ENCODE measurements around the gene SPATA31D1. TPM values are rescaled to one million over a fixed set of nuclear protein-coding genes. Genes with fewer than 3 reads are reported as not detected.
"Not testable (repeated sequence)": the region's sequence is repeated elsewhere in the genome, so short reads cannot be mapped to it uniquely, and the experiment has no call there.

Gene SPATA31D1
- not detected in 2 replicates for polyA plus RNA-seq (2014; cell fraction: cytosol; rRNA removed)
- polyA plus RNA-seq (2014; cell fraction: nucleus; rRNA removed) = not detected in 2 replicates

GRCh38 chr9:81988472-81988871 is at the start of gene SPATA31D1:
Gene SPATA31D1 (plus strand): TSS chr9:81988772. CDS start chr9:81988819, 47 bp downstream.
- DNase-seq (ENCODE audit: low spot score) = not testable (repeated sequence)

DNA sequence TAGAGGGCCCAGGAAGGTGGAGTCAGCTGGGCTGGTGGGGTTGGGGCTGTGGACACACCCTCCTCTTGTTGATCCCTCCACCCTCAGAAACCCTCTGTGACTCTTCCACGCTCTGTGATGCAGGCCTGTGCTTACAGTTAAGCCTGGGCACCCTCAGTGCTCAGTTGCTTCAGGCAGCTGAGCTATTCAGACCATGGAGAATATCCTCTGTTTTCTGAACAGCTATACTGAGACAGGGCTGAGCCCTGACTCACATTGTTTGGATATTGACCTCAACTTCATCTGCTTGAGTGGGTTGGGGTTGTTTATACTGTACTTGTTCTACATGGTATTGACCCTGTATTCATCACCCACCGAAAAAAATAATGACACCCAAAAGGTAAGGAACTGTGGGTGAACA is 45.2 kb upstream of the SPATA31D1 start, which contains the start of gene SPATA31D3:
Gene SPATA31D3, plus strand, starts transcription at position 108 of the 400 bp plus-strand sequence. Its CDS starts 86 bp downstream, at position 194.
- not testable (repeated sequence) for DNase-seq (ENCODE audit: low spot score)

GRCh38 chr9:81948650-81949049 is 39.9 kb upstream of the SPATA31D1 start:
- DNase-seq (ENCODE audit: low spot score) = not testable (repeated sequence)

- no peak for DNase-seq (ENCODE audit: low spot score)
Measured at GRCh38 chr9:81953096-81953495, 35.5 kb upstream of the SPATA31D1 start.

DNA sequence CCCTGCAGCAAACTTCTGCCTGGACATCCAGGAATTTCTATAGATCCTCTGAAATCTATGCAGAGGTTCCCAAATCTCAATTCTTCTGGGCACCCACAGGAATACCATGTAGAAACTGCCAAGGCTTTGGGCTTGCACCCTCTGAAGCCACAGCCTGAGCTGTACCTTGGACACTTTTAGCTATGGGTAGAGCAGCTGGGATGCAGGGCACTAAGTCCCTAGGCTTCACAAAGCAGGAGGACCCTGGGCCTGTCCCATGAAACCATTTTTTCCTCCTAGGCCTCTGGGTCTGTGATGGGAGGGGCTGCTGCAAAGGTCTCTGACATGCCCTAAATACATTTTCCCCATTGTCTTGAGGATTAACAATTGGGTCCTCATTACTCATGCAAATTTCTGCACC is 32.9 kb upstream of the SPATA31D1 start:
- DNase-seq (ENCODE audit: low spot score) = no peak

DNA sequence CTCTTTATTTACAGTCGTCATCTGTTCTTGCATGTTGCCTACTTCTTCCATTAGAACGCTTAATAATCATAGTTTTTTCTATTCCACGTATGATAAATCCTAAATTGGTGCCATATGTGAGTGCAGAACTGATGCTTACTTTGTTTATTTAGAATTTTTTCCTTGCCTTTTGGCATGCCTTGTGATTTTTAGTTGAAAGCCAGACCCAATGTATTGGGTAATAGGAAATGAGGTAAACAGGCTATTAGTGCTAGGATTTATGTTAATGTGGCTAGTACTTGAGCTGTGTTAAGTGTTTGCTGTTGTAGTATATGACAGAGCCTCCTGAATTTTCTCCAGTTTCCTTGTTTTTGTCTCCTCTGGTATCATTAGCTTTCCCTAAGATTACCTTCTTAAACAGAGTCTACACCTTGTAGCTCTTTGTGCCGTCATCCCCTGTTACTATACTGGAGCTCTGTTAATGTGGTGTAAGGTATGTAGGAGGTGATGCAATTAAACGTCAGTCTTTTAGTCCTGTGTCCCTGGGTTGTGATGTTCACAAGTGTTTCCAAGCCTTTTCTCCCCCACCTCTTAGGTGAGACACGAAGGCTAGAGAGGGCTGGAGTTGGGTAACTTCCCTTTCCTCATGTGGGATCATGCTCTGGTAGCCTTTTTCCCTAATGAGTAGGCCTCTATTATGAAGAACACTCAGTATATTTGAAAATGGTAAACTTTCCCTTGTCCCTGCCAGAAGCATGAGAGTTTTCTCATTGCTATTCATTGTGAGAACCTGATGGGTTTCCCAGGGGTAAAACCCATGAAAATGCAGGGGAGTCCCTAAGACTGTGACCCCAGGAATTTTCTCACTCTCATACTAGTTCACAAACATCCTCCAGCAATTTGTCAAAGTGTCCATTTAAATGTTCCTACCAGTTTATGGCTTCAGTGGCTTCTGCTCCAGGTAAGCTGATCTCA is 24.1 kb upstream of the SPATA31D1 start:
- DNase-seq (ENCODE audit: low spot score) = no peak

GRCh38 chr9:81968026-81968425 is 20.5 kb upstream of the SPATA31D1 start:
- no peak for DNase-seq (ENCODE audit: low spot score)

DNA sequence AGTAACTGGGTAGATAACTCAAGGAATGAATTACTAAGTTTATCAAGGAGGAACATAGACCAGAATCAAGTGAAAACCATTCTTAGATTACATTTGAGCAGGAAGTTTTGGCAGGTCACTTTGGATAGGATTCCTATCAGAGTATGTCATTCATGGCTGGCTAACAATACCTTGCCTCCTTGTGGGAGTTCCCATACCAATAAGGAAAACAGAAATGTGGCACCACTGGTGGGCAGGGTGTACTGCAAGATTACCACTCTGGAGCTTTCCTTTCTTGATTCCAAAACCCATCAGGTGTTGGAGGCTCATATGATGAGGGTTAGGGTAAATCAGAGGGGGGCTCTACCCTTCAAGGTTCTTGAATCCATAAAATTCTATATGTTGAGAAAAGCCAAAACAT is 18.6 kb upstream of the SPATA31D1 start:
- no peak for DNase-seq (ENCODE audit: low spot score)

GRCh38 chr9:81971727-81972126 is 16.8 kb upstream of the SPATA31D1 start:
- no peak for DNase-seq (ENCODE audit: low spot score)

- DNase-seq (ENCODE audit: low spot score) = no peak
Measured at GRCh38 chr9:81974764-81975163, 13.8 kb upstream of the SPATA31D1 start.

DNA sequence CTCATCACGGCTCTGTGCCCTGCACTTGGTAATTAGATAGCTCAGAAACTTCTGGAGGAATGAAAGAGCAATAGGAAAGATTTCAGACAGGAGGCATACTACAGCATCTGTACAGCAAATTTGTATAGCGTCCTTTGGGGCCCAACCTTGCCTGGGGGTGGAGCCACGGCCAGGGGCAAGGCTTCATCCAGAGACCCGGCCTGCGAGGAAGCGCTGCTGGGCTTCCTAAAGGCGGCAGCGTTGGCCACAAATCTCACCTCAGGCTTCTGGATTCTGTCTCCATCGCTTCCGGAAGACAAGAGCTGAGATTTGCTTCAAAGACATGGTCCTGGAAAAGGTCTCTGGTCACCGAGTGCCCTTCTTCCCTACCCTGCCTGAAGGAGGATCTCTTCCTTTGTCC is 12.2 kb upstream of the SPATA31D1 start:
- DNase-seq (ENCODE audit: low spot score) = no peak

- DNase-seq (ENCODE audit: low spot score) = no peak
Measured at GRCh38 chr9:81979196-81979595, 9.4 kb upstream of the SPATA31D1 start.

DNA sequence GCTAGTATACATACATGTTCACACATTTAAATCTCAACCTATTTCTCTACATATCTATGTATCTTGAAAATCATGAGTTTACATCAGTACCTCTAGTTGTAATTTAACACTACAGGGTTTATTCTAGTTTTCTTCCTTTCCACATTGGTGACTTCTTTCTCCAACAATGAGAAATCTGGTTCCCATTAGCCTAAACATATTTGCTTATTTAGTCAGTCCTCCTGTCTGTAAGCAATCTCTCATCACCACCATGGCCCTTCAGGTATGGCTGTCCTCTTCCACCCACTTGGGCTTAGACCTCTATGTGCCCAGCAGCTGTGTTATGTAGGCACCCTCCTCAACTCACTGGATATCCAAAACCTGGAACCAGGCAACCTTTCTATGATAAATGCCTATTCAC is 8.0 kb upstream of the SPATA31D1 start:
- DNase-seq (ENCODE audit: low spot score) = no peak

DNA sequence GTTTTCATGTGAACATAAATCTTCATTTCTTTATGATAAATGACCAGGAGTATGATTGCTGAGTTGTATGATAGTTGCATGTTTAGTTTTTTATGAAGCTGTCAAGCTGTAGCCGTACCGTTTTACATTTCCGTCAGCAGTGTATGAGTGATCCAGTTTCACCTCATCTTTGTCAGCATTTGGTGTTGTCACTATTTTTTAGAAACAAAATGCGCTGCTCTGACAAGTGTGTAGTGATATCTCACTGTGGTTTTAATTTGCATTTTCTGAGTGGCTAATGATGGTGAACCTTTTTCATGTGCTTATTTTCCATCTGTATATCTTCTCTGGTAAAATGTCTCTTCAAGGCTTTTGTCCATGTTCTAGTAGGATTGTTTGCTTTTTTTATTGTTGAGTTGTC is 6.7 kb upstream of the SPATA31D1 start:
- no peak for DNase-seq (ENCODE audit: low spot score)

DNA sequence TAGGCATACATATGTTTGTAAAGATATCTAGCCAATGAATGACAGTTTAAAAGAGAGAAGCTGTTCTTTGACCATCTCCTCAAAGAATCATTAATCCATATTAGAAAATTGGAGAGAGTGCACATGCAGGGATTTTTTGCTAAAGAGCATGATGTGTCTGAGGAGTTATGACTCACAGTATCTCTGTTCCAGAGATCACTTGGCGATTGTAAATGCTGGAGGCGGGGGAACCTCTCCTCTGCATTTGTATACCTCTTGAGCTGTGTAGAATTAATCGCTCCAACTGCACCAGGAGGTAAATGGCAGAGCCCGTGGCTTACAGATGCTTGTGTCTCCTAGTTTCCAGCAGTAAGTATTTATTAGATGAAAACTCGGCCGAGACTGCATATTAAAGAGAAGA is 3.6 kb upstream of the SPATA31D1 start:
- no peak for DNase-seq (ENCODE audit: low spot score)

DNA sequence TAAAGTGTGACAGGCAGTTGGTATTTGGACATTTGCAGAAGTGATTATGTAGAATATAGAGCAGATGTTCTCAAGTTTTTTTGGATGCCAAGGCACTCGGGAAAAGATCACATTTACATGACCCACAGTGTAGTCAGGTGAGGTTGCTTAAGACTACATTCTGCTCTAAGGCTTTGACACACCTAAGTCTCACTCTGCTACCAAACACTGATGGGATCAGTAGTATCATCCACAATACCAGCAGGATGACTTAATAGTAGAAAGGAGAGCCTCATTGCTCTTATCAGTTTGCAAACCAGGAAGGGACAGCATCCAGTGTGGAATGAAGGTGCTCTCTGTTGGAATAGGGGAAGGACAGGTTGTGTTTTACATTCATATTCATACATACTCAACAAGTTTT is 2.5 kb upstream of the SPATA31D1 start:
- DNase-seq (ENCODE audit: low spot score) = no peak

DNA sequence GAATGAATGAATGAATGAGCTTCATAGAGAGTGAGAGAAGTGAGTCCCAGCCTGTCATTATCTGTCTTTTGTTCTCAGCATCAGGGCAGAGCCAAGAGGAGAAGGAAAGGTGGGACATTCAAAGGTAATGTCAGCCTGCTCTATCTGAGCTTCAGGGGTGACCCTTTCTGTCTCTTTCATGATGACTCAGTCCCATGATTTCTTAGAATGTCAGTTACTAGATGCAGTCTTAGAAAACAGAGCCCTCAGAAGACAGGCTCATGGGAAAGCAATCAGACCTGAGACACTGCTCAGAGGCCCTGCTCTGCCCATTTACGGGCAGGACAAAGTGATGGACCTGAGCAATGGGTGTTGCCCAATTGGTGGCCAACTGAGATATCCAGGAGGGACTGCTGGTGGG is 1.1 kb downstream of the SPATA31D1 start:
- no peak for DNase-seq (ENCODE audit: low spot score)

DNA sequence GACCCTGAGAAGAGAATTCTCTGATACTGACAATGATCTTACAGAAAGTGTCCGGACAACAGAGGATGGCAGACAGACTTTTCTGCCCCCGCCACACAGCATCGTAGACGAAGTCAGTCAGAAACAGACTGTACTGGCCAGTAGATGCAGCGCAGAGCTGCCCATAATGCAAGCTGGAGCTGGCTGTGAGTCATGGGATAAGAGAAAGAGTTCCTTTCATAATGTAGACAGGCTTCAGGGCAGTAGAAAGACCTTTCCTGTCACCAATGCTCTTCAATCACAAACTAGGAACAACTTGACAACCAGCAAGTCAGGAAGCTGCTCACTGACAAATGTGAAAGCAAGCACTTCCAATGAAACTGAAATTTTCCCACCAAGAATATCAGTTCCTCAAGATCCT is 5.1 kb downstream of the SPATA31D1 start:
- DNase-seq (ENCODE audit: low spot score) = no peak

DNA sequence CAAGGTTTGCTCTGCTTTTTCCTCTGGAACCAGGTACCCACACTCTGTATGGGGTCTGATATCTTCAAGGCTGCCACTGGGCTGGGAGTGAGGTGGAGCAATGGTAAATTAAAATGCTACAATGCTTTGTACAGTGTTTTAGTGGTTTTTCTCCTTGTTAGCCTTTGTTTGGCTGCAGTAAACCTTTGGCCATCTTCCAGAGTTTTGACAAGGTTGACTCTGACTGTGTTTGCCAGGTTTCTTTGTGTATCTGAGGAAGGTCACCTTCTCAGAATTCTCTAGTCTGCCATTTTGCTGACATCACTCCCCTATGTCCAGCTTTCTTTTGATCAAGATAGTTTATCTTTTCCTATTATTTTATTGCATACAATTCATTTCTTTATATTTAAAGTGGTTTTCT is 11.2 kb downstream of the SPATA31D1 start:
- no peak for DNase-seq (ENCODE audit: low spot score)

DNA sequence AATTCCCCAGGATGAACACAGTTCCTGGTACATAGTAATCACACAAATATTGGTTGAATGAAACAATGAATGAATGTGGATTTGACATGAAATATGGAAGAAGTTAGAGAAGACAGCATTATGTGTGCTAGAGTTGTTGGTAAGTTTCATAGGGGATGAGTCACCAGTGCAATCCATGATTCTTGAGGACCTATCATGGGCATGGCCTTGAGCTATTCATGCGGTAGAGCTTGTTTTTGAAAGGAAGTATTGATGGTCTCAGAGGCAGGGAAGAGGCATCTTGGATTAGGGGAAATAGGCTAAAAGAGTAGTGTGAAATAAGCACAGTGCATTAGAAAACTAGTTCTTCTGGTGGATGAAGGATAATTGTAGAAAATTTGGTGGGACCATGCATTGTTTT is 22.1 kb downstream of the SPATA31D1 start:
- DNase-seq (ENCODE audit: low spot score) = no peak

- DNase-seq (ENCODE audit: low spot score) = no peak
Measured at GRCh38 chr9:82011133-82011532, 22.6 kb downstream of the SPATA31D1 start.

GRCh38 chr9:82012276-82012675 is 23.7 kb downstream of the SPATA31D1 start:
- no peak for DNase-seq (ENCODE audit: low spot score)

GRCh38 chr9:82020331-82020730 is 31.8 kb downstream of the SPATA31D1 start:
- no peak for DNase-seq (ENCODE audit: low spot score)

Measured in SK-N-DZ (cell line).